ACC112 (cell line): ENCODE results near the gene FRYL.
"Not testable (repeated sequence)": the region's sequence is repeated elsewhere in the genome, so short reads cannot be mapped to it uniquely, and the experiment has no call there.

Source experiments
- H2AFZ ChIP-seq: fragments of 200-600 bp; sonication (generic); one replicate; pipeline ENCODE4 v1.6.0; 2017; ENCODE audit warnings: antibody characterized with exemption, low read length; ENCODE audit not compliant: unreplicated experiment
- H3K27ac ChIP-seq: fragments of 200-600 bp; sonication (generic); 2 replicates; pipeline ENCODE4 v1.5.1; 2014; ENCODE audit warnings: low read depth, mild to moderate bottlenecking, antibody characterized with exemption, low read length, moderate library complexity
- H3K27me3 ChIP-seq: fragments of 200-600 bp; sonication (generic); 2 replicates; pipeline ENCODE4 v1.6.1; 2014; ENCODE audit warnings: mild to moderate bottlenecking, antibody characterized with exemption, low read length, moderate library complexity, mixed read lengths; ENCODE audit not compliant: insufficient read depth
- H3K36me3 ChIP-seq: fragments of 200-600 bp; sonication (generic); 2 replicates; pipeline ENCODE4 v1.6.1; 2016; ENCODE audit warnings: mild to moderate bottlenecking, antibody characterized with exemption, low read length, moderate library complexity, mixed read lengths; ENCODE audit not compliant: insufficient read depth
- H3K4me1 ChIP-seq: fragments of 200-600 bp; sonication (generic); one replicate; pipeline ENCODE4 v1.6.1; 2016; ENCODE audit warnings: low read length, mixed read lengths; ENCODE audit not compliant: insufficient read depth, unreplicated experiment, control insufficient read depth
- H3K4me3 ChIP-seq: fragments of 200-600 bp; sonication (generic); 2 replicates; pipeline ENCODE4 v1.5.1; 2014; ENCODE audit warnings: mild to moderate bottlenecking, low read depth, low read length
- H3K79me2 ChIP-seq: fragments of 200-600 bp; sonication (generic); one replicate; pipeline ENCODE4 v1.6.0; 2016; ENCODE audit warnings: low read length; ENCODE audit not compliant: control insufficient read depth, unreplicated experiment, insufficient read depth

The FRYL gene

DNA sequence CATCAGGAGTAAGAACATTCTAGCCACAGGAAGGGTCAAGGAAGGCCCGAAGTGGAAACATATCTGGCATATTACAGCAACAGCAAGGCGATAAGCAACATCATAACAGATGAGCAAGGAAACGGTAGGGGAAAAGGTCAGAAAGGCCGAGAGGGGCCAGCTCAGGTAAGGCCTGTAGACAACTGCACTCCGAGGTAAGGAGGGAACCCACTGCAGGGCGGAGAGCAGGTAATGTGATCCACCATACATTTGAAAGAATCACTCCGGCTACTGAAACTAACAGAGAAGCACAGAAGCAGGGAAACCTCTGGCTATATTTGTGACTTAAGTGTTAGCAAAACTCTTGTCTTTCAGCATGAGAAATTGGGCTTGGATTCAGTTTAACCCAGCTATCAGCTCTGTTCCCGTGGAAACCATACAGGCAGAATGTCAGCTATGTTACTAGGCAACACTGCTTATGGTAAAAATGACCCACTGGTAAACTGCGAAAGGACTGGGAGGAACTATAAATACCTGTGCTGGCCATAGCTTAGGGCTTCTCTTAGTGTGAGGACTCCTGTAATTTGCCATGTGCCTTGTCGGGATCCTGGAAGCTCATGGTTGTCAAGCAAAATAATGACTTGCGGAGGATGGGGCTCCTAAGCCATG lies 31.0 kb downstream of the FRYL start:
- no peaks in the 10 kb centered on the region for H3K36me3 ChIP-seq
- no peak overlapping the region for H3K27ac ChIP-seq
- no peaks in the 10 kb centered on the region for H3K27me3 ChIP-seq
- H3K4me3 ChIP-seq: no peak overlapping the region
- peaks cover 64% of the 10 kb centered on the region for H3K79me2 ChIP-seq
- no peaks in the 10 kb centered on the region for H3K4me1 ChIP-seq
- H2AFZ ChIP-seq: no peak overlapping the region

DNA sequence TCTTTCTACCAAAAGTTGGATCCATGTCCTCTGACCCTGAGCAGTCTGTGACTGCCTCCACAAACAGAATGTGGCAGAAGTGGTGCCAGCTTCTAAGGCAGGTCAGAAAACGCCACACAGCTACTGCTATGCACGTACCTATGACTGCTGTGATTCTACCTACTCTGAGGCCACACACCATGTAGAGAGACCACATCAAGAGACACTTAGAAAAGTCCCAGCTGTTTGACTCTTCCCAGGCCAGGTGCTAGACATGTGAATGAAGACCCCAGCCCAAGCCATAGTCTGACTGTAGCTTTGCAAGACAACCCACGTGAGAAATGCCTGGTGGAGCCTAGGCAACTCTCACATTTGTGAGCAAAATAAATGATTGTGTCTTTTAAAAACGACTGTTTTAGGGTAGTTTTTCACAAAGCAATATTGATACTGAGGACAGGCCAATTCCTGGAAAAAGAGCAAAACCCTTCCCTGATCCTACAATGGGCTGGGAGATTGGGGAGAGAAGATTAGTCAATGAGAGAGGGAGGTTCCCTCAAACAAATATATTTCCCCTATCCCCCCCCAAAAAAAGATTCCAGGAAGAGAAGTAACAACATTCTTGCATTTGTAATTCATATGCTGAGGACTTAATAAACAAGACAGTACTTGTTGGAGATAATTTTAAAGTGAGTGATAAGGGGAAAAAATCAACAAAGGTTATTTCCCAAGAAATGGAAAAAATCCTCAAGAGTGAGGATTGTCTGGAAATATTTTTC lies 33.3 kb downstream of the FRYL start:
- H3K36me3 ChIP-seq: no peaks in the 10 kb centered on the region
- no peak overlapping the region for H2AFZ ChIP-seq
- H3K4me3 ChIP-seq: no peak overlapping the region
- no peaks in the 10 kb centered on the region for H3K27me3 ChIP-seq
- H3K4me1 ChIP-seq: peaks cover 9% of the 10 kb centered on the region
- H3K79me2 ChIP-seq: peaks cover 60% of the 10 kb centered on the region
- no peak overlapping the region for H3K27ac ChIP-seq

DNA sequence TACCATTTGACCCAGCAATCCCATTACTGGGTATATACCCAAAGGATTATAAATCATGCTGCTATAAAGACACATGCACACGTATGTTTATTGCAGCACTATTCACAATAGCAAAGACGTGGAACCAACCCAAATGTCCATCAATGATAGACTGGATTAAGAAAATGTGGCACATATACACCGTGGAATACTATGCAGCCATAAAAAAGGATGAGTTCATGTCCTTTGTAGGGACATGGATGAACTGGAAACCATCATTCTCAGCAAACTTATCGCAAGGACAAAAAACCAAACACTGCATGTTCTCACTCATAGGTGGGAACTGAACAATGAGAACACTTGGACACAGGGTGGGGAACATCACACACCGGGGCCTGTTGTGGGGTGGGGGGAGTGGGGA lies 34.9 kb downstream of the FRYL start:
- not testable (repeated sequence) for H3K27ac ChIP-seq, H3K4me3 ChIP-seq, H3K4me1 ChIP-seq, H2AFZ ChIP-seq, H3K27me3 ChIP-seq, H3K36me3 ChIP-seq
- peaks cover 57% of the 10 kb centered on the region for H3K79me2 ChIP-seq

GRCh38 chr4:48742412-48742811 lies 37.7 kb downstream of the FRYL start:
- Histone ChIP-seq H3K4me1 (peaks cover 9% of the 10 kb centered on the region), H3K4me3 (no peak overlapping the region), H3K27ac (no peak overlapping the region), H3K36me3 (no peaks in the 10 kb centered on the region), H3K27me3 (no peaks in the 10 kb centered on the region), H2AFZ (no peak overlapping the region), H3K79me2 (peaks cover 62% of the 10 kb centered on the region)

GRCh38 chr4:48739560-48740019 lies 40.5 kb downstream of the FRYL start:
- Histone ChIP-seq H3K36me3 (no peaks in the 10 kb centered on the region), H3K4me1 (peaks cover 9% of the 10 kb centered on the region), H3K4me3 (no peak overlapping the region), H3K27me3 (no peaks in the 10 kb centered on the region), H3K79me2 (peaks cover 60% of the 10 kb centered on the region), H2AFZ (no peak overlapping the region), H3K27ac (no peak overlapping the region)

DNA sequence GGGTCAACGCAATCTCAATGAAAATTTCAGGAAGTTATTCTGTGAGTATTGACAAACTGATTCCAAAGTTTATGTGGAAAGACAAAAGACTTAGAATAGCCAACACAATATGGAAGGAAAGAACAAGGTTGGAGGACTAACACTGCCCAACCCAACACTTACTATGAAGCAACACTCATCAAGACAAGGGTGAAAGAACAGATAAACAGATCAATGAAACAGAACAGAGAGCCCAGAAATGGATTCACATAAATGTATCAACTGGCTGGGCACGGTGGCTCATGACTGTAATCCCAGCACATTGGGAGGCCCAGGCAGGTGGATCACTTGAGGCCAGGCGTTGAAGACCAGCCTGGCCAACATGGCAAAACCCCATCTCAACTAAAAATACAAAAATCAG lies 41.2 kb downstream of the FRYL start:
- no peak overlapping the region for H2AFZ ChIP-seq
- H3K4me3 ChIP-seq: no peak overlapping the region
- peaks cover 9% of the 10 kb centered on the region for H3K4me1 ChIP-seq
- no peaks in the 10 kb centered on the region for H3K27me3 ChIP-seq
- H3K27ac ChIP-seq: no peak overlapping the region
- H3K79me2 ChIP-seq: peaks cover 60% of the 10 kb centered on the region
- H3K36me3 ChIP-seq: no peaks in the 10 kb centered on the region

- not testable (repeated sequence) for H3K27me3 ChIP-seq, H3K36me3 ChIP-seq, H3K4me3 ChIP-seq, H2AFZ ChIP-seq, H3K27ac ChIP-seq
- Histone ChIP-seq H3K4me1 (peaks cover 27% of the 10 kb centered on the region), H3K79me2 (peaks cover 76% of the 10 kb centered on the region)
Measured at GRCh38 chr4:48728906-48729496, 51.1 kb downstream of the FRYL start.

- H3K4me3 ChIP-seq: no peak overlapping the region
- no peaks in the 10 kb centered on the region for H3K36me3 ChIP-seq
- no peak overlapping the region for H2AFZ ChIP-seq
- H3K79me2 ChIP-seq: peaks cover 79% of the 10 kb centered on the region
- H3K27me3 ChIP-seq: no peaks in the 10 kb centered on the region
- H3K4me1 ChIP-seq: peaks cover 27% of the 10 kb centered on the region
- no peak overlapping the region for H3K27ac ChIP-seq
Measured at GRCh38 chr4:48727666-48728459, 52.2 kb downstream of the FRYL start.

DNA sequence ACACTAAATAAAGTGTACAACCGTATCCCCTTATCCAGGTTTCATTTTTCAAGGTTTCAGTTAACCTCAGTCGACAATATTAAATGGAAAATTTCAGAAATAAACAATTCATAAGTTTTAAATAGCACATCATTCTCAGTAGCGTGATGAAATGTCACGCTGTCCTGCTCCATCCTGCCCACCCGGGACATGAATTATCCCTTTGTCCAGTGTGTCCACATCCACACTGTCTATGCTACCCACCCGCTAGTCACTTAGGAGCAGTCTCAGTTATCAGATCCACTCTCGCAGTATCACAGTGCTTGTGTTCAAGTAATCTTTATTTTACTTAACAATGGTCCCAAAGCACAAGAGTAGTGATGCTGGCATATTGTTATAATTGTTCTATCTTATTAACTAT lies 54.7 kb downstream of the FRYL start:
- Histone ChIP-seq H3K4me1 (peaks cover 27% of the 10 kb centered on the region), H3K27ac (peak overlapping the region; percentile 46; the same call in 1 of the 2 replicates), H3K36me3 (no peaks in the 10 kb centered on the region), H2AFZ (no peak overlapping the region), H3K4me3 (no peak overlapping the region), H3K79me2 (peaks cover 91% of the 10 kb centered on the region), H3K27me3 (no peaks in the 10 kb centered on the region)
